HG02759 (cell line): ENCODE results near the gene MYLIP.

ENCODE experiments used
- ATAC-seq: cut with Tn5 transposase; IDR thresholded peaks from one replicate; pipeline ENCODE4 v1.9.1; 2021; ENCODE audit warnings: mild to moderate bottlenecking, moderate library complexity; ENCODE audit not compliant: unreplicated experiment

The MYLIP gene

GRCh38 chr6:16137451-16137801 lies 8.5 kb downstream of the MYLIP start:
- no peak for ATAC-seq

GRCh38 chr6:16139556-16139955 lies 10.7 kb downstream of the MYLIP start:
- no peak for ATAC-seq

GRCh38 chr6:16140607-16141006 lies 11.7 kb downstream of the MYLIP start:
- no peak for ATAC-seq

- no peak for ATAC-seq
Measured at GRCh38 chr6:16141514-16141913, 12.6 kb downstream of the MYLIP start.

- no peak for ATAC-seq
Measured at GRCh38 chr6:16145038-16145437, 16.2 kb downstream of the MYLIP start.

- no peak for ATAC-seq
Measured at GRCh38 chr6:16146028-16146427, 17.1 kb downstream of the MYLIP start.

GRCh38 chr6:16146527-16146955 lies 17.7 kb downstream of the MYLIP start:
- no peak for ATAC-seq

- ATAC-seq, result no peak
Measured at GRCh38 chr6:16148498-16148897, 19.6 kb downstream of the MYLIP start.

- ATAC-seq, result no peak
Measured at GRCh38 chr6:16149305-16149704, 20.4 kb downstream of the MYLIP start.

- no peak for ATAC-seq
Measured at GRCh38 chr6:16150098-16150497, 21.2 kb downstream of the MYLIP start.

- no peak for ATAC-seq
Measured at GRCh38 chr6:16153211-16153820, 24.4 kb downstream of the MYLIP start.

GRCh38 chr6:16154904-16155303 lies 26.0 kb downstream of the MYLIP start:
- ATAC-seq, result no peak

GRCh38 chr6:16157492-16157891 lies 28.6 kb downstream of the MYLIP start:
- no peak for ATAC-seq

GRCh38 chr6:16157909-16158308 lies 29.0 kb downstream of the MYLIP start:
- no peak for ATAC-seq

GRCh38 chr6:16158943-16159557 lies 30.2 kb downstream of the MYLIP start:
- ATAC-seq, result no peak

GRCh38 chr6:16160794-16161193 lies 31.9 kb downstream of the MYLIP start:
- ATAC-seq, result no peak

GRCh38 chr6:16162003-16162402 lies 33.1 kb downstream of the MYLIP start:
- ATAC-seq, result no peak

GRCh38 chr6:16163066-16163465 lies 34.2 kb downstream of the MYLIP start:
- no peak for ATAC-seq

GRCh38 chr6:16163535-16164300 lies 34.8 kb downstream of the MYLIP start:
- no peak for ATAC-seq

- no peak for ATAC-seq
Measured at GRCh38 chr6:16165641-16166040, 36.8 kb downstream of the MYLIP start.

GRCh38 chr6:16166871-16167608 lies 38.2 kb downstream of the MYLIP start:
- no peak for ATAC-seq

- ATAC-seq, result no peak
Measured at GRCh38 chr6:16168121-16168520, 39.2 kb downstream of the MYLIP start.
